ENCODE data around the gene AR.

DNA sequence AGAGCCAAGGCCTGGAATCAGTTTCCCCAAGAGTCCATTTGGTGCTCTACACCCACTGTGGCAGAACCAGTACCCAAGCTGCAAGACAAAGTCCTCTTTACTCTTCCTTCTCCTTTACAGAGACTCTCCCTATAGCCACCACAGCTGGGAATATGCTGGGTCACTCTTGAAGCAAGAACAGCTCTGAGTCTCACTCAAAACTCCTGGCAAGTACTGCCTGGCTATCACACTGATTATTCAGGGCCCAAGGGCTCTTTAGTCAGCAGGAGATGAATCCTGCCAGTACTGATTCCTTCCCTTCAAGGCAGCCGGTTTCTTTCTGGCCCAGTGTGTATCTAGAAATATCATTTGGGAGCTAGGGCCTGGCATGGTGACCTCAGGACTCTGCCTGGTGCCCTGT lies 130.9 kb downstream of the AR start:
- no peak for TF ChIP-seq SMC3 (conservative IDR thresholded peaks at IDR 0.05; ENCODE audit: poor library complexity)
- TF ChIP-seq, protein P1, sequence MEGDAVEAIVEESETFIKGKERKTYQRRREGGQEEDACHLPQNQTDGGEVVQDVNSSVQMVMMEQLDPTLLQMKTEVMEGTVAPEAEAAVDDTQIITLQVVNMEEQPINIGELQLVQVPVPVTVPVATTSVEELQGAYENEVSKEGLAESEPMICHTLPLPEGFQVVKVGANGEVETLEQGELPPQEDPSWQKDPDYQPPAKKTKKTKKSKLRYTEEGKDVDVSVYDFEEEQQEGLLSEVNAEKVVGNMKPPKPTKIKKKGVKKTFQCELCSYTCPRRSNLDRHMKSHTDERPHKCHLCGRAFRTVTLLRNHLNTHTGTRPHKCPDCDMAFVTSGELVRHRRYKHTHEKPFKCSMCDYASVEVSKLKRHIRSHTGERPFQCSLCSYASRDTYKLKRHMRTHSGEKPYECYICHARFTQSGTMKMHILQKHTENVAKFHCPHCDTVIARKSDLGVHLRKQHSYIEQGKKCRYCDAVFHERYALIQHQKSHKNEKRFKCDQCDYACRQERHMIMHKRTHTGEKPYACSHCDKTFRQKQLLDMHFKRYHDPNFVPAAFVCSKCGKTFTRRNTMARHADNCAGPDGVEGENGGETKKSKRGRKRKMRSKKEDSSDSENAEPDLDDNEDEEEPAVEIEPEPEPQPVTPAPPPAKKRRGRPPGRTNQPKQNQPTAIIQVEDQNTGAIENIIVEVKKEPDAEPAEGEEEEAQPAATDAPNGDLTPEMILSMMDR (IDR thresholded peaks at IDR 0.05; ENCODE audit: poor library complexity, severe bottlenecking), result no peak
- TF ChIP-seq POLR2AphosphoS5 (IDR thresholded peaks at IDR 0.05), result no peak
- no peak for TF ChIP-seq EP300 (conservative IDR thresholded peaks at IDR 0.05; ENCODE audit: poor library complexity, severe bottlenecking)
- no peak for TF ChIP-seq EZH2 (IDR thresholded peaks at IDR 0.05; ENCODE audit: borderline replicate concordance, insufficient read depth, low read length, poor library complexity, severe bottlenecking)

Data from neural cell (in vitro differentiated cells).